ENCODE results near the gene MTRF1. TPM values are rescaled to one million over a fixed set of nuclear protein-coding genes. Genes with fewer than 3 reads are reported as not detected.
A peak's percentile ranks its signal among the peaks of the same experiment; 100 is the strongest.

MTRF1 gene
- total and polyA plus RNA-seq, 7 experiments from 2014 or later, result 11.8 to 38.2 (median 22.7) TPM

GRCh38 chr13:41236369-41236768 is 27.0 kb downstream of the MTRF1 start:
- no peak overlapping the region for H3K27ac Mint-ChIP-seq
- H3K27me3 Mint-ChIP-seq, result no peaks in the 10 kb centered on the region
- intact Hi-C loops (cut with micrococcal nuclease), result no loop called here
- H3K4me3 Mint-ChIP-seq, result no peak overlapping the region
- Histone ChIP-seq H3K36me3 (ENCODE audit: control insufficient read depth in 2 of 3, insufficient read depth in 3 of 3, low read length in 3 of 3) (peaks cover 0 to 16% (median 3%) of the 10 kb centered on the region in 3 experiments), H3K9me3 (ENCODE audit: control insufficient read depth in 2 of 3, low read length in 3 of 3) (no peaks in the 10 kb centered on the region), H3K27me3 (ENCODE audit: control insufficient read depth in 2 of 2, insufficient read depth in 2 of 2, low read length in 2 of 2) (no peaks in the 10 kb centered on the region), H3K27ac (ENCODE audit: low read depth, low read length) (no peak overlapping the region), H3K4me3 (ENCODE audit: low read length) (no peak overlapping the region), H3K4me1 (ENCODE audit: control insufficient read depth in 2 of 2, insufficient read depth in 2 of 2, low read length in 2 of 2) (no peaks in the 10 kb centered on the region)
- POLR2A ChIA-PET, result interaction anchor here (0.6 kb wide), 2 partner anchors 21 to 71 kb away, joined by 3 to 4 read pairs; no protein-coding TSS in a partner anchor
- H3K36me3 Mint-ChIP-seq, result peaks cover 7 to 61% (median 41%) of the 10 kb centered on the region in 5 donors
- DNase-seq (no peak), ATAC-seq (no peak)
- H3K9me3 Mint-ChIP-seq, result no peaks in the 10 kb centered on the region
- CTCF ChIA-PET, result interaction anchor here (0.7 kb wide), 1 partner anchor 484 kb away, joined by 4 read pairs; no protein-coding TSS in a partner anchor
- H3K4me1 Mint-ChIP-seq, result peaks cover 0 to 21% (median 15%) of the 10 kb centered on the region in 7 donors

GRCh38 chr13:41232578-41233480 is 30.5 kb downstream of the MTRF1 start:
- H3K4me1 Mint-ChIP-seq, result peaks cover 0 to 25% (median 15%) of the 10 kb centered on the region in 7 donors
- no peak overlapping the region for H3K4me3 Mint-ChIP-seq
- Histone ChIP-seq H3K27ac (ENCODE audit: low read depth, low read length) (no peak overlapping the region), H3K4me3 (ENCODE audit: low read length) (no peak overlapping the region), H3K9me3 (ENCODE audit: control insufficient read depth in 2 of 3, low read length in 3 of 3) (no peaks in the 10 kb centered on the region), H3K27me3 (ENCODE audit: control insufficient read depth in 2 of 2, insufficient read depth in 2 of 2, low read length in 2 of 2) (no peaks in the 10 kb centered on the region), H3K4me1 (ENCODE audit: control insufficient read depth in 2 of 2, insufficient read depth in 2 of 2, low read length in 2 of 2) (no peaks in the 10 kb centered on the region), H3K36me3 (ENCODE audit: control insufficient read depth in 2 of 3, insufficient read depth in 3 of 3, low read length in 3 of 3) (peaks cover 0 to 15% (median 3%) of the 10 kb centered on the region in 3 experiments)
- H3K27me3 Mint-ChIP-seq, result no peaks in the 10 kb centered on the region
- CTCF ChIA-PET, result no interaction called here
- intact Hi-C loops (cut with micrococcal nuclease), result no loop called here
- POLR2A ChIA-PET, result interaction anchor here (0.6 kb wide), 1 partner anchor 527 kb away, joined by 3 read pairs; no protein-coding TSS in a partner anchor
- H3K27ac Mint-ChIP-seq, result peak overlapping the region in 2 of 9 donors; percentile 7 to 78
- no peak for DNase-seq
- H3K36me3 Mint-ChIP-seq, result peaks cover 11 to 61% (median 39%) of the 10 kb centered on the region in 5 donors
- no peaks in the 10 kb centered on the region for H3K9me3 Mint-ChIP-seq
- no peak for ATAC-seq

GRCh38 chr13:41231786-41232185 is 31.6 kb downstream of the MTRF1 start:
- H3K27ac ChIP-seq (ENCODE audit: low read depth, low read length), result no peak overlapping the region
- H3K4me1 ChIP-seq (ENCODE audit: control insufficient read depth in 2 of 2, insufficient read depth in 2 of 2, low read length in 2 of 2), result no peaks in the 10 kb centered on the region
- H3K4me1 Mint-ChIP-seq, result peaks cover 0 to 25% (median 15%) of the 10 kb centered on the region in 7 donors
- intact Hi-C loops (cut with micrococcal nuclease), result no loop called here
- POLR2A ChIA-PET, result interaction anchor here (0.7 kb wide), 1 partner anchor 352 kb away, joined by 7 read pairs; no protein-coding TSS in a partner anchor
- CTCF ChIA-PET, result no interaction called here
- DNase-seq (no peak), ATAC-seq (no peak)
- no peaks in the 10 kb centered on the region for H3K9me3 ChIP-seq (ENCODE audit: control insufficient read depth in 2 of 3, low read length in 3 of 3)
- H3K36me3 ChIP-seq (ENCODE audit: control insufficient read depth in 2 of 3, insufficient read depth in 3 of 3, low read length in 3 of 3), result peaks cover 0 to 15% (median 3%) of the 10 kb centered on the region in 3 experiments
- peaks cover 11 to 66% (median 44%) of the 10 kb centered on the region in 5 donors for H3K36me3 Mint-ChIP-seq
- no peaks in the 10 kb centered on the region for H3K27me3 ChIP-seq (ENCODE audit: control insufficient read depth in 2 of 2, insufficient read depth in 2 of 2, low read length in 2 of 2)
- peak overlapping the region in 4 of 9 donors; percentile 22 to 78 (median 42) for H3K27ac Mint-ChIP-seq
- no peaks in the 10 kb centered on the region for H3K27me3 Mint-ChIP-seq
- H3K4me3 ChIP-seq (ENCODE audit: low read length), result no peak overlapping the region
- H3K4me3 Mint-ChIP-seq, result no peak overlapping the region
- H3K9me3 Mint-ChIP-seq, result no peaks in the 10 kb centered on the region

GRCh38 chr13:41231025-41231677 is 32.2 kb downstream of the MTRF1 start:
- peaks cover 0 to 25% (median 15%) of the 10 kb centered on the region in 7 donors for H3K4me1 Mint-ChIP-seq
- CTCF ChIA-PET, result interaction anchor here (0.7 kb wide), 1 partner anchor 47 kb away, joined by 3 read pairs; no protein-coding TSS in a partner anchor
- intact Hi-C loops (cut with micrococcal nuclease), result no loop called here
- POLR2A ChIA-PET, result interaction anchor here (0.7 kb wide), 2 partner anchors 353 to 1323 kb away, joined by 4 to 7 read pairs; no protein-coding TSS in a partner anchor
- Histone ChIP-seq H3K36me3 (ENCODE audit: control insufficient read depth in 2 of 3, insufficient read depth in 3 of 3, low read length in 3 of 3) (peaks cover 0 to 15% (median 8%) of the 10 kb centered on the region in 3 experiments), H3K4me1 (ENCODE audit: control insufficient read depth in 2 of 2, insufficient read depth in 2 of 2, low read length in 2 of 2) (no peaks in the 10 kb centered on the region), H3K4me3 (ENCODE audit: low read length) (no peak overlapping the region), H3K27ac (ENCODE audit: low read depth, low read length) (no peak overlapping the region), H3K27me3 (ENCODE audit: control insufficient read depth in 2 of 2, insufficient read depth in 2 of 2, low read length in 2 of 2) (no peaks in the 10 kb centered on the region), H3K9me3 (ENCODE audit: control insufficient read depth in 2 of 3, low read length in 3 of 3) (no peaks in the 10 kb centered on the region)
- H3K9me3 Mint-ChIP-seq, result no peaks in the 10 kb centered on the region
- peak overlapping the region in 3 of 9 donors; percentile 22 to 78 (median 40) for H3K27ac Mint-ChIP-seq
- ATAC-seq (no peak), DNase-seq (no peak)
- peaks cover 11 to 66% (median 42%) of the 10 kb centered on the region in 5 donors for H3K36me3 Mint-ChIP-seq
- no peak overlapping the region for H3K4me3 Mint-ChIP-seq
- no peaks in the 10 kb centered on the region for H3K27me3 Mint-ChIP-seq

- CTCF ChIA-PET, result interaction anchor here (1.1 kb wide), 1 partner anchor 21 kb away, joined by 4 read pairs; no protein-coding TSS in a partner anchor
- Mint-ChIP-seq H3K27me3 (no peaks in the 10 kb centered on the region), H3K4me3 (no peak overlapping the region), H3K36me3 (peaks cover 11 to 51% (median 30%) of the 10 kb centered on the region in 5 donors), H3K27ac (no peak overlapping the region), H3K9me3 (no peaks in the 10 kb centered on the region), H3K4me1 (peaks cover 0 to 21% (median 13%) of the 10 kb centered on the region in 7 donors)
- intact Hi-C loops (cut with micrococcal nuclease), result no loop called here
- Histone ChIP-seq H3K27ac (ENCODE audit: low read depth, low read length) (no peak overlapping the region), H3K4me3 (ENCODE audit: low read length) (no peak overlapping the region), H3K27me3 (ENCODE audit: control insufficient read depth in 2 of 2, insufficient read depth in 2 of 2, low read length in 2 of 2) (no peaks in the 10 kb centered on the region), H3K36me3 (ENCODE audit: control insufficient read depth in 2 of 3, insufficient read depth in 3 of 3, low read length in 3 of 3) (peaks cover 0 to 15% (median 8%) of the 10 kb centered on the region in 3 experiments), H3K9me3 (ENCODE audit: control insufficient read depth in 2 of 3, low read length in 3 of 3) (no peaks in the 10 kb centered on the region), H3K4me1 (ENCODE audit: control insufficient read depth in 2 of 2, insufficient read depth in 2 of 2, low read length in 2 of 2) (no peaks in the 10 kb centered on the region)
- POLR2A ChIA-PET, result no interaction called here
- ATAC-seq (no peak), DNase-seq (no peak)
These were observed 34.0 kb downstream of the MTRF1 start for GRCh38 chr13:41229356-41229755.
